Brain microvascular endothelial cell (primary cell): ENCODE measurements around the gene ATP13A1.

Source experiments
- DNase-seq: peaks from one replicate; pipeline ENCODE4 v3.0.0-alpha.2; 2020
- H3K27ac ChIP-seq: fragments of 250-450 bp; sonication (Bioruptor Pico); 2 replicates; pipeline ENCODE4 v1.5.1; 2020; ENCODE audit warnings: mild to moderate bottlenecking, moderate library complexity
- H3K27me3 ChIP-seq: fragments of 250-450 bp; sonication (Bioruptor Pico); replicated peaks from 2 replicates; pipeline ENCODE4 v1.5.1; 2020; ENCODE audit warnings: mild to moderate bottlenecking
- H3K36me3 ChIP-seq: fragments of 250-450 bp; sonication (Bioruptor Pico); replicated peaks from 2 replicates; pipeline ENCODE4 v1.5.1; 2020; ENCODE audit warnings: mild to moderate bottlenecking
- H3K4me3 ChIP-seq: 2 replicates; pipeline ENCODE4 v1.5.1; 2011; ENCODE audit warnings: low read depth, mild to moderate bottlenecking, control low read depth, low read length, moderate library complexity
- CTCF ChIP-seq: IDR thresholded peaks from 2 replicates; pipeline ENCODE4 v1.5.1; 2011; ENCODE audit warnings: low read depth, mild to moderate bottlenecking, moderate library complexity, low read length, control low read depth, inconsistent platforms; ENCODE audit errors: missing control alignments
- in situ Hi-C: cut with HindIII; loops from 2 replicates; pipeline ENCODE4 v1.10.0; 2017; ENCODE audit warnings: low sequenced_read_pairs, low pct_ligation_motif_present

The ATP13A1 gene

GRCh38 chr19:19634516-19635312 lies 28.8 kb downstream of the ATP13A1 start:
- Histone ChIP-seq H3K4me3 (no peak overlapping the region), H3K27me3 (no peaks in the 10 kb centered on the region), H3K27ac (no peak overlapping the region), H3K36me3 (peaks cover 37% of the 10 kb centered on the region)
- no peak for TF ChIP-seq CTCF
- DNase-seq = no peak
- in situ Hi-C loops = no loop called here

- TF ChIP-seq CTCF = no peak
- peaks cover 37% of the 10 kb centered on the region for H3K36me3 ChIP-seq
- DNase-seq = no peak
- no peak overlapping the region for H3K27ac ChIP-seq
- in situ Hi-C loops = no loop called here
- H3K4me3 ChIP-seq = no peak overlapping the region
- no peaks in the 10 kb centered on the region for H3K27me3 ChIP-seq
Observed at GRCh38 chr19:19633711-19634515, 29.6 kb downstream of the ATP13A1 start.

- in situ Hi-C loops = no loop called here
- no peak overlapping the region for H3K4me3 ChIP-seq
- no peak overlapping the region for H3K27ac ChIP-seq
- no peak for DNase-seq
- no peaks in the 10 kb centered on the region for H3K27me3 ChIP-seq
- H3K36me3 ChIP-seq = peaks cover 30% of the 10 kb centered on the region
- no peak for TF ChIP-seq CTCF
Observed at GRCh38 chr19:19632661-19633060, 30.8 kb downstream of the ATP13A1 start.

- in situ Hi-C loops = no loop called here
- Histone ChIP-seq H3K36me3 (peaks cover 25% of the 10 kb centered on the region), H3K4me3 (no peak overlapping the region), H3K27ac (no peak overlapping the region), H3K27me3 (no peaks in the 10 kb centered on the region)
- TF ChIP-seq CTCF = no peak
- DNase-seq = no peak
Observed at GRCh38 chr19:19631346-19631745, 32.1 kb downstream of the ATP13A1 start.

GRCh38 chr19:19630426-19630825 lies 33.0 kb downstream of the ATP13A1 start:
- DNase-seq = no peak
- H3K27me3 ChIP-seq = no peaks in the 10 kb centered on the region
- H3K27ac ChIP-seq = no peak overlapping the region
- in situ Hi-C loops = no loop called here
- peaks cover 20% of the 10 kb centered on the region for H3K36me3 ChIP-seq
- H3K4me3 ChIP-seq = no peak overlapping the region
- TF ChIP-seq CTCF = no peak
